Inflammatory macrophage (primary cell): ENCODE data around the gene GREB1.

Experiments used
- DNase-seq, 2 donors: peaks; one replicate each; pipeline ENCODE4 v3.0.0-alpha.2; 2020 to 2022
- total RNA-seq, 18 experiments: gene quantifications; one replicate each; lab custom pipeline; 2026; ENCODE audit warnings: mixed read lengths in 6 of 18, inconsistent platforms in 2 of 18; lab: John Stamatoyannopoulos, UW

The GREB1 gene, protein sequence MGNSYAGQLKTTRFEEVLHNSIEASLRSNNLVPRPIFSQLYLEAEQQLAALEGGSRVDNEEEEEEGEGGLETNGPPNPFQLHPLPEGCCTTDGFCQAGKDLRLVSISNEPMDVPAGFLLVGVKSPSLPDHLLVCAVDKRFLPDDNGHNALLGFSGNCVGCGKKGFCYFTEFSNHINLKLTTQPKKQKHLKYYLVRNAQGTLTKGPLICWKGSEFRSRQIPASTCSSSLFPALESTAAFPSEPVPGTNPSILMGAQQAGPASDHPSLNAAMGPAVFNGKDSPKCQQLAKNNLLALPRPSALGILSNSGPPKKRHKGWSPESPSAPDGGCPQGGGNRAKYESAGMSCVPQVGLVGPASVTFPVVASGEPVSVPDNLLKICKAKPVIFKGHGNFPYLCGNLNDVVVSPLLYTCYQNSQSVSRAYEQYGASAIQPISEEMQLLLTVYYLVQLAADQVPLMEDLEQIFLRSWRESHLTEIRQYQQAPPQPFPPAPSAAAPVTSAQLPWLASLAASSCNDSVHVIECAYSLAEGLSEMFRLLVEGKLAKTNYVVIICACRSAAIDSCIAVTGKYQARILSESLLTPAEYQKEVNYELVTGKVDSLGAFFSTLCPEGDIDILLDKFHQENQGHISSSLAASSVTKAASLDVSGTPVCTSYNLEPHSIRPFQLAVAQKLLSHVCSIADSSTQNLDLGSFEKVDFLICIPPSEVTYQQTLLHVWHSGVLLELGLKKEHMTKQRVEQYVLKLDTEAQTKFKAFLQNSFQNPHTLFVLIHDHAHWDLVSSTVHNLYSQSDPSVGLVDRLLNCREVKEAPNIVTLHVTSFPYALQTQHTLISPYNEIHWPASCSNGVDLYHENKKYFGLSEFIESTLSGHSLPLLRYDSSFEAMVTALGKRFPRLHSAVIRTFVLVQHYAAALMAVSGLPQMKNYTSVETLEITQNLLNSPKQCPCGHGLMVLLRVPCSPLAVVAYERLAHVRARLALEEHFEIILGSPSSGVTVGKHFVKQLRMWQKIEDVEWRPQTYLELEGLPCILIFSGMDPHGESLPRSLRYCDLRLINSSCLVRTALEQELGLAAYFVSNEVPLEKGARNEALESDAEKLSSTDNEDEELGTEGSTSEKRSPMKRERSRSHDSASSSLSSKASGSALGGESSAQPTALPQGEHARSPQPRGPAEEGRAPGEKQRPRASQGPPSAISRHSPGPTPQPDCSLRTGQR (N-terminal part only)
- 0.06 to 5.6 (median 1.8) reads per million in 18 experiments for total RNA-seq

DNA sequence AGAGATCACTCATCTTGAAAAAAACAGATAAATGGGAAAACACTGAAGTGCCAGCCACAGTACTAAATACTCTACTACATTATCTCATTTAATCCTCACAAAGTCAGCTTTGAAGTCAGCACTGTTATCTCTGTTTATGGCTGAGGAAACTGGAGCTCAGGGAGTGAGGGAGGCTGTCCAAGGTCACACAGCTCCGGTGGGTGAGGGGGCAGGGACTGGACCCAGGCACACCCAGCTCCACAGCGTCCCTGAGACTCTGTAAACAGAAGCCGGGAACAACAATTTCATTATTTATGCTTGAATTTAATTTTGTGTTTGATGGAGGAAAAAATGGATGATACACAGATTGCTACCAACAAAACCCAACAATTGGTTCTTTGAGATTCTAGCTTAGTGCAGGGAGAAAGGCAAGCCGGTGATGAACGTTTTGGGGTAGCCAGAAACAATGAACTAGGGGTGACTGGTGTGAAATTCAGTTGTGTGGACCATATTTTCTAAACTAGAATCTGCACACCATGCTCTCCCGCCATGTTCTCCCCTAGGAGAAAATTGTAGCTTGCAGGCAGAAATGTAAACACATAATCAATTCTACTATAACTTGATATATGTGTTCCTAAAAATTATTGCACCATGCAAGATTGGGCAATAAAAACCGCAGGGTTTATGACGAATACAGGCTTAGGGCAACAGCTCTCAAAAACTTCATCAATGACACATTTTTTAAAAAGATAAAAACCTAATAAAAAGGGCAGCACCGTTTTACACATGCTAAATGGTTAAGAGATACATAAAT is at the start of gene GREB1:
GREB1 (plus strand) TSS at position 768 of the 793 bp plus-strand sequence. CDS start 22,570 bp downstream, outside the sequence.
- peak; percentile 9 to 72 for DNase-seq

DNA sequence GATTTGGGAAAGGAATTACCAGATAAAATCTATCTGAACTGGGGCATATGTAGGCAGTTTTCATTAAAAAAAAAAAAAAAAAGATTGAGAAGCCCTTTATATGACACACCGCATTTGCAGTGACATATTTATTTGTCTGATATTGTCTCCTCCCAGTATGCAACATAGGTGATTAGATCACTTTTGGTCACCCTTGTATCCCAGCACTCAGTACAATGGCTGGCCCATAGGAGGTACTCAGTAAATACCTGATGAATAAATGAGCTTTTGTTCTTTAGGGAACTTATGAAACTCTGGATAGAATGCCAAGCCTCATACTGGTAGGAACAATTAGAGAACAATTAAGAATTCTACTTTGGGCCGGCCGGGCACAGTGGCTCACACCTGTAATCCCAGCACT is 45.0 kb upstream of the GREB1 start:
- DNase-seq, result no peak

DNA sequence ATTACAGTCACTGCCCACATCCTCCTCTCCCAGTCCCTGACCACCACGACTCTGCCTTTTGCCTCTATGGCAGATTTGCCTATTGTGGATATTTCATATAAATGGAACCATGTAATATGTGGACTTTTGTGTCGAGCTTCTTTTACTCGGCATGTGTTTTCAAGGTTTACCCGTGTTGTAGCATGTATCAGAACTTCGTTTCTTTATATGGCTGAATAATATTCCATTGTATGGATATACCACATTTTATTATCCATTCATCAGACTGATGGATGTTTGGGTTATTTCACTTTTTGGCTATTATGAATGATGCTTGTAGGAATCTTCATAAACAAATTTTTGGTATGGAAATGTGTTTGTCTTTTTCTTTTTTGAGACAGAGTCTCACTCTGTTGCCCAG is 43.7 kb upstream of the GREB1 start:
- DNase-seq, result no peak

DNA sequence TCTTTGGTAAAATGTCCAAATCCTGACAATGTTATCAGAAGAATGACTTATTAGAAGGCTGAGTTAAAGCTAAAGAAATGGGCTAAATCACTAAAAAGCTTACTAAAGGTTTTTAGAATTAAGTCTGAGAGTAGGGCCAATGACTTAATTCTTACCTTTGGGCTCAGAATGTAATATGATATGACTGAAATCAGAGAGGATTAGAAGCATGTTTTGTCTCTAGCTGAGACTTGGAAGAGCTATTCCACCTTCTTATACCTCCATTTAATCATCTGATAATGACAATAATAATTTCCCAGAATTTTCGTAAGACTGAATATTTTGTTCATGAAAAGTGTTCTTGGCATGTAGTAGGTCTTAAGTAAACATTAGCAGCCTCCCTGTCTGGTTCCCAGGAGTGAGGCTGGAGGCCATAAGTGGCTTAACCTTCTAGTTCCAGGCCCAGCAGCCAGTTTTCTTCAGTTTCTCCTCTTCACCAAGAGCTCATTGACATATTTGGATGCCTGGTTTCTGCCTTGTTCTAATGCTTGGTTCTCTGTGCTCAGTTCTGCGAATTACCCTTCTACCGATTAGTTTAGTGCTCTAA is 42.4 kb upstream of the GREB1 start:
- no peak for DNase-seq

DNA sequence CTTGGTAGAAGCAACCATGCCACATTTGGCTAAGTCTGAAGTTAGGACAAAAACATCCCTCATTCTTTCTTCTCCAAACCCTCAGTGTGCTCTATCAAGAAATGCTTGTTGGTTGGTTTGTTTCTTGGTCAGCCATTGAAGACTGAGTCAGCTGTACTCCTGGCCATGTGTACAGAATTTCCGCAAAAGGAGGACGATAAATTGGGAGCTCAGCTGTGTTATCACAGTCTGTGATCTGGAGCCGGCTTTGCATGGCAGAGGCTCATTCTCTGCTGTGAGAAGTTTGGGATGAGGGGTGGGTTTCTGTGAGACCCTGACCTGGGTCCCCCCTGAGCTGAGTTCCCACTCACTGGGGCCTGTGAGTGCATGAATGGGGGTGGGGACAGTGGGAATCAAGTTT is 41.6 kb upstream of the GREB1 start:
- no peak for DNase-seq

DNA sequence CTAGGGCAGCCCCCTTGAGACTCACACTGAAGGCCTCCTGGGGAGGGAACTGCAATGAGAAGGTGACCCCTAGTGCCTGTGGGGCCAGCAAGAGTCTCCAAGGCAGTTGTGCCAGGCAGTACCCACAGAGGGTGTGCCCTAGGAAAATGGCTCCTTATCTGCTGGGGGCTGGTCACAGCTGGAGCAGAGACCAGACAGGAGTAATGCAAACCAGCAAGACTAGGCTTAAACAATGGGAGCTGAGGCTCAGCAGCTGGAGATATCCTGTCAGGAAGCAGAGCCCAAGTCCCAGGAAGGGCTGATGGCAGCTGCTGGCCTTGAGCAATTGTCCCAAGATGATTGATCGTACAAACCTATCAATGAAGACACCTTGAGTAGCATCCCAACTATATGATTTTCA is 41.1 kb upstream of the GREB1 start:
- no peak for DNase-seq

DNA sequence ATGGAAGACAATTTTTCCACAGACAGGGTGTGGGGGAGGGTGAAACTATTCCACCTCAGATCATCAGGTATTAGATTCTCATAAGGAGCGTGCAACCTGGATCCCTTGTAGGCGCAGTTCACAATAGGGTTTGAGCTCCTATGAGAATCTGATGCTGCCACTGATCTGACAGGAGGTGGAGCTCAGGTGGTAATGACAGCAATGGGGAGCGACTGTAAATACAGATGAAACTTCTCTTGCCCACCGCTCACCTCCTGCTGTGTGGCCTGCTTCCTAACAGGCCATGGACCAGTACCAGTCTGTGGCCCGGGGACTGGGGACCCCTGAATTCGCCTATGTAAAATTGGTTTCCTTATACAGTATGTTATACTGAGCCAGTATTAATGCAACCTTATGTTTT is 40.6 kb upstream of the GREB1 start:
- no peak for DNase-seq

DNA sequence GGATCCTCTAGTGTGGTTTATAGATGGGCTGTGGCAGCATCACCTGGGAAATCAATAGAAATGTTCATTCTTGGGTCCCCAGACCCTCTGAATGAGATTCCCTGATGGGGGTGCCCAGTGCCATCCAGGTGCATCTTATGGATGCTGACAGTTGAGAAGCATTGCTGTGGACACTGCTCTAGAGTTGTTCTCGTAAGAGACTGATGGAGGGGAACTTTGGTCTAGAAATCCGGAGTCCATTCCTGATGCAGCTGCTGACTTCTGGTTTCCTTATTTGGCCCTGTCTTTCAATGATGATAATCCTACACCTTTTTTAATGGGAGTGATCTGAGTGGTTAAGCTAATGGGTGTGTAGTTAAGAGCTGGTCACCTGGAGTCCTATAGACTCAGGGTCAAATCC is 39.5 kb upstream of the GREB1 start:
- no peak for DNase-seq

DNA sequence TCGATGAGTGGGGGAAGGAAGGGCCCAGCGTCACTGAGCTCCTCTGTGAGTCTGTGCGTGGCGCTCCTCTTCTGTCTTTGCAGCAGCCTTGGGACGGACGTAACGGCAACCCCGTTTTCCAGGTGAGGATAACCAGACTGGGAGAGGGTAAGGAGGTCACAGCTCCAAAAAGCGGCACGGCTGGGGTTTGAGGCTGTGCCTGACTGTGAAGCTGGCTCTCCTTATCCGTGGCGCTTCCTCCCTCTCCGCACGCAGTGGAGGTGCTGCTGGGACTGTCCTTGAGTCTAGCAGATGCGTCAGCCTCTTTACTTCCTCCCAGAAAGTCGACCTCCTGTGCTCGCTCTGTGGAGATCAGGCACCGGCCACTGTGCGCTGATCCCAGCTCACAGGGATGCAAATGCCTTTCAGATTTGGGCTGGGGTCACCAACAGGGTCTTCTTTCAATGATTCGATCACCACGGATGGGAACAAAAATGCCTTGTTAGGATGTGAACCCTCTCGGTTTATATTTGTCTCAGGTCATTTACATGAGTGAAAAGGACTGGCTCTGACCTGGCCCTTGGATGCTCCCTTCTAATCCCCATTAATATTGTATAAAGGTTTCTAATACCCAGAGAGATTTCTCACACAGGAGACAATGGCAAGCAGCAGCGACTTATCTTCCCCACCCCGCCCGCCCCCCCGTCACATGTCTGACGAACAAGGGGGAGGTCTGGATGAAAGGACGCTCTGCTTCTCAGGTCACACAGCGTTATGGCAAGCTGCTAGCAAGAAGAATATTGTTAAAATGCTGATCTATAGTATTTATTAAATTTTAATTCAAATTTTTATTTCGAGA is 37.8 kb upstream of the GREB1 start:
- DNase-seq, result no peak

DNA sequence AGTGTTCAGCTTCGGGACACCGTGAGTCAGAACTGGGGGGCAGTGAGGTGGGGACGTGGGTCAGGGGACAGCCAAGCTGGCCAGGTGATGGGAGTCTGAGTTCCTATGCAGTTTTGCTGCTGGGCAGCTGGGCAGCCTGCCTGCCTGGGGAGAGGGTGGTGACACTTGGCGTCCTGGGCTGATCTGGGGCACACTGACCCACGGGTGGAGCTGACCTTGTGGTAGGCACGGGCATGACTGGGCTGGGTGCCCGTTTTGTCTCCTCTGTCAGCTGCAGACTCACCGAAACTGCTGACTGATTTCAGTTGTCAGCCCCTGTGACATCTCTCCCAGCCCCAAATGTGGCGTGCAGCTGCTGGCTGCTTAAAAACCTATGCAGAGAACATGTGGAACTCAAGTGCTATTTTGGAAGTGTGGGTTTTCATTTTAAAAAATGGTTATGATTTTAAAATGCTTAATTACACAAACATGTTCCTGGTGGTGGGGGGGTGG is 35.3 kb upstream of the GREB1 start:
- no peak for DNase-seq

DNA sequence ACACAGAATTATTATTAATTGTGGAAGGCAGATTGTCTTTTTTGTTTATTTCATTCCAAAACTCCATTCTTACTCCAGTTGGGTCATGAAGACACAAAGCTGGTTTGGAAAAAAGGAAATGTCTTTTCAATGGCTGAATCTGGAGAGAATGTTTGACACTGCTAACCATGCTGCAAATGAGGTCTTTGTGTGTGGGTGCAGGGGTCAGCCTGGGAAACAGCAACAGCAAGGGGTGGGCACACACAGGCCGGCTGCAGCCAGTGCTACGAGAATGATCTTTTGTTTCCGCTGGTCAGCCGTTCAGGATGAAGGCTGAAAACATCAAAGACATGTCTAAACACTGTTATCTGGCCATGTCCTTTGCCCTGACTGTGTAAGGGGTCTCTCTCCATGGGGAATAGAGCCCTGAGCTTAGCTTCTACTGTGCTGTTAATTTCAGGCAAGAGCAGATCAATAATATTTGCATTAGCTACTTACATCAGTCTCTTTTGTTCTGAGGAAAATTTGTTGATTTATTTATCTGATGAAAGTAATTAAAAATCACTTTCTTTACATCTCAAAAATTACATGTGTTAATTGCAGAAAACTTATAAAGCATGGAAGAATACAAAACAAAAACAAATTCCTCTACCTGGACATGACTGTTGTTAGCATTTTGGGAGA is 34.6 kb upstream of the GREB1 start:
- DNase-seq, result no peak

DNA sequence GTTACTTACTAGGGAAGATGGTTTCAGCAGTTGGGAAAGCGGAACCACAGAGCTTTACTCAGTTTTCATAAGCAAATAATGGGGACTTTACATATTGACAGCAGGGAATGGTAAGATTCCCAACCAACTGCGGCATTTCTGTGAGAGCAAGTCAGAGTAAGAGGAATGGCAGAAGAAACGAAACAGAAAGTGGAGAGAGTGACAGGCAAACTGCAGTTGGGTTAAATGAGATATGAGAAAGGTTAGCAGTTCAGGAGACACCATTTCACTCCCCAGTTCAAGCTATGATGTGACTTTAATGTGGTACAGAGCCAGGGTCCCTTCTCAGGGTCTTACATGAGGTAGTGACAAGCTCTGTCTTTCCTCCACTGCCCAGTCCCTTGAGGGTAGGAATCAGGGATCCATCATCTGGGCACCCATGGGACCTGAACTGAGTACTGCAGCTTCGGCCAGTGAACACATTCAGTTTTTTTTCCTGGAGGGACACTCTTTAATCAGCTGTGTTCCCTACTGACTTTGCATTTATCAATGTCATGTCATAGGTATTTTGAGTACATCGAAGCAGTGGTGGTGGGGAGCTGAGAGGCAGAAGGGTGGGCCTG is 33.0 kb upstream of the GREB1 start:
- DNase-seq, result no peak

DNA sequence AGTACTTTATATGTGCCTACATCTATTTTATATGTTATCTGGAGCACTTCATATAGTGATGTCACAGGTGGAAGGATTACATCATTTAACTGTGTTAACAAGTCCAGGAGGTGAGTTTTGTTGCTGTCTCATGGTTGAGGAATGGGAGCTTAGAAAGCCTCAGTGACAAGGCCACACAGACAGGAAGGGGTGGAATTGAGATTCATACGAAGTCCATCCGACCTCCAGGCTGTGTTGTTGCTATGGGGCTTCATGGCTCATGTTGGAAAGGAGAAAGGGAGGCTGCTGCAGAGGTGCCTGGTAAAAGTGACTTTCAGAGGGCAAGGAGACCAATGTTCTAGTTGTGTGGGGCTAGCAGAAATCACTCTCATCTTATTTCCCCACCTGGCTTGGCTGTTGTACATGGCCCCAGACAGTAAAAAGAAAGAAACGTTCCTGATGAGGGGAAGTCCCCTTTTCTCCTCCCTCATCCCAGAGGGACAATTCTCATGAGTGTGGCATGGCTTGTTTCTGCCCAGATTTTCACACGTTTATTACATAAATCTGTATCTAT is 31.0 kb upstream of the GREB1 start:
- no peak for DNase-seq

DNA sequence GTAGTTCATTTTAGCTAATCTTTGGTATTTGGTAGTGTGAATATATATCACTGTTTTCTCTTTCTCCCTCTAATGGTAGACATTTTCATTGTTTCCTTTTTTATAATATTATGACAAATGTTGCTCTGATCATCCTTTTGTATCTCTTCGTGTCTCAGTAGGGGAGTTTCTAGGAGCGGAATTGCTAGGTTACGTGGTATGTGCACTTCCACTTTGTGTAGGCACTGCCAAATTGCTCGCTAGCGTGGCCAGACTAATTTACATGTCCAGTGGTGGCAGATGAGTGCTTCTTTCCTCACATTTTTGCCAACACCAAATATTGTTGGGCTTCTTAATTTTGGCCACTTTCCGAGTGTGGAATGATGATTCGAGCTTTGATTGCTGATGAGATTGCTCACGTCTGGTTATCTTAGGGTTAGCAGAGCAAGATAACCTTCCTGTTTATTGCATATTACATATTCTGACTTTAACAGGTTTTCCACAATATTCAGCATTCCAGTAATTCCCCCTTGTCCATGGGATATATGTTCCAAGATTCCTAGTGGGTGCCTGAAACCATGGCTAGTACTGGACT is 30.4 kb upstream of the GREB1 start:
- no peak for DNase-seq

DNA sequence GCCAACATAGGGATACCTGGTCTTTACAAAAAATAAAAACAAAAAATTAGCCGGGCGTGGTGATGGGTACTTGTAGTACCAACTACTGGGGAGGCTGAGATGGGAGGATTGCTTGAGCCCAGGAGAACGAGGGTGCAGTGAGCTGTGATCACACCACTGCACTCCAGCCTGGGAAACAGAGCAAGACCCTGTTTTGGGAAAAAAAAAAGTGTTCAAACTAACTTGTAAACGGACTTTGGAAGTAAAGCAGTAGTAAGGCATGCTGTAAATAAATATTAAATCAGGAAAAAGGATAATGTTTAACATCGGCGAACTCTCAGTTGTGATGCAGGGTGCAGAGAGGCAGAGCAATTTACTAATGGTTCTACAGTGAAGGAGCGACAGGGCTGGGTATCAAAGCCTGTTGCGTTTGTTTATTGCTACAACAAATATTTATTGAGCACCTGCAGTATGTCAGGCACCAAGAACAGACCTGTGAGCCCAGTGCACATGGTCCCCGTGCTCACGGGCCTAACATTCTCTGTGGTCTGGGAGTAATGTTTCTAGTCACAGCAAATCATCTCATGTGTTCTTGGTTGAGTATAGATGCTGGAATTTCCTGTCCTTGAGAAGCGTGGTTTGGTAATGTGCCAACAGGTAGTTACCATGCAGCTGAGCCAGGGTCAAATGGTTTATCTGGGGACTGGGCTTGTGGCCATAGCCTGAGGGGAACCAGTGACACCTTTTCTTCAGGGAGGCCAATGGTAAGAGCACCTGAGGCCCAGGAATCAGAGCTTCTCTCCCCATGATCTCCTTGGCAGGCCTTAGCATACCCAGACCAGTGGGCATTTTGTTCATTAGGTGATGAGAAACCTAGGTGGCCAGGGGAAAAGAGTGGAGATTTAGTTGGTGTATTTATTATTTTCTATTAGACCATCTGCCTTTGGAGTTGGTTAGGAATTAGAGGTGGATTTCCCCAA is 27.9 kb upstream of the GREB1 start:
- DNase-seq, result no peak

DNA sequence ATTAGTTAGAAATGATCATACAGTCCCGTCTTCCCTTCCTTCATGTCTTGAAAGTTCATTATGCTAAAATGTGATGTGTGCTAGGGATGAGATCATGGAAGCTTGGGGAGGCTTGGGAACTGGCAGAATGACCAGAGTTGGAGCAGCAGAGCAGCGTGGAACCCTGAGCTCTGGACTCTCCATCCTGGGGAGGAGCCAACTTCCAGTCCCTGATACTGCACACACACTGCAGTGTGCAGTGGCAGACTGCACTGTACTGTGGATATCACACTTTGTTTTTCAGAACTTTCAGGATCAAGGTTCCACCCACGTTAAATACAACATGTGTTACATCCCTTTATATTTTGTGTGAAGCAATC is 27.3 kb upstream of the GREB1 start:
- no peak for DNase-seq

DNA sequence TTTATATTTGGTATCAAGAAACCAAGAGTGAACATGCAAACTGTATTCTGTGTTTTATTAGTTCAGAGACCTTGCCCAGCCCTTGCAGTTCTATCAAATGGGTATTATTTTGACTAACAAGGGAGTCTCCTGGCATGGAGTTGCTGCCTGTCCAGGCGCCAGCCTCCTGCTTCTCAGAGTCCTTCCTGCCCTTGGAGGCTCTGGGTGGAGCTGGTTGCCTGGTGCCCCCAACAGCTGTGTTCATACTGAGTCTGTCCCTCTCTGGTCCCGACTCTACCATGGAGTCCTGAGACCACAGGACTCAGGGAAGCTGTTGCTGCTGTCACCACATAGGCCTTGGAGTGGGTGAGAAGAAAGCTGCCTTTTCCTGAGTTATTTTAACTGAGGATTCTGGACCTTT is 26.3 kb upstream of the GREB1 start:
- DNase-seq, result no peak

DNA sequence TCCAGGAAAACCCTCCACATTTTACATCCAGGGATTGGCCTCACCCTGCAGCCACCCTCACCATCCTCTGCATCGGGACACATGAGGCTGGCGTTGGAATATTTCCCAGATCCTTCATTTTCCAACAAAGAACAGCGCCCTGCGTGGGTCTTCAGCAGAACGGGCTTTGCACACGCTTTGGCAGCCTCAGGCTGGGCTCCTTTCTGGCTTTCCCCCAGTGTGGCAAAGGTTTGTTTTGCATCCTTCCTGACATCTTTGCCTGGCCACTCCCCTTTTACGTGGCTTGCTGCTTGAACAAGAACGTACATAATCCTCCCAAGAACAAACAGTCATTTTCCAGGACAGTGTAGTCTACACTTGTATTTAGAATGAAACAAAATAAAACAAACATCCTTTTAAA is 25.6 kb upstream of the GREB1 start:
- DNase-seq, result no peak
